Fibroblast of skin of right quadriceps (primary cell): ENCODE results near the gene HDGFL3.
A peak's percentile ranks its signal among the peaks of the same experiment; 100 is the strongest.
"Not testable (repeated sequence)": the region's sequence is repeated elsewhere in the genome, so short reads cannot be mapped to it uniquely, and the experiment has no call there.

Source experiments
- DNase-seq: peaks from one replicate; pipeline ENCODE4 v3.0.0-alpha.2; 2013

HDGFL3 gene

DNA sequence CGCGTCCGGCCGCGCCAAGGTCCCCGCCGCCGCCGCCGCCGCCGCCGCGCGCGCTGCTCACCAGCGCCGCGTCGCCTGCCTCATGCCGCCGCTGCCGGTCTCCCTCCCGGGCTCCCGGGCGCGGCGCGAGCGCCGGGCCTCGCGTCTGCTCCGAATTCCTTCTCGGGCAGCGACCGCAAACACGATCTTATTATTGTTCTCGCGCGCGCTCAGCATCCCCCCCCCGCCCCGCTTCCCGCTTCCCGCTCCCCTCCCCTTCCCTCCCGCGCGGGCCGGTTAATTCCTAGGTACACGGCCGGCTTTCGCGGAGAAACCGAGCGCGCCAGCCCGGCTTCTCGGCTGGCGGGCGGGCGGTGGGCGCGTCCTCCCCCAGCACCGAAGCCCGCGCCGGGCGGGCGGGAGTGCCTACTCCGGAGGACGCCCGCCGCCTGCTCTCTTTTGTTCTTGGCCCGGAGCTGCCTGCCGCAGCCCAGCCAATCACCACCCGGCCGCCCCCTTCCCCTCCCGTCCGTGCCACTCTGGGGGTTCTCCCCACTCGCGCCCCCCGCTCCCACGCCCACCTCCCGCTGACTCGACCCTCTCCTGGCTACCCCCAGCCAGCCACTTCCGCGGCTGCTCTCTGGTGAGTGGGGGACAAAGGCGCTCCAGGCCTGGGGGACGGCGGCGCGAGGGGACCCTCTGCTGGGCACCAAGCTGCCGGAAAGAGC is at the start of gene HDGFL3:
Gene HDGFL3 (minus strand): TSS at position 164 of the 707 bp plus-strand sequence. CDS start 409 bp downstream, outside the sequence.
- DNase-seq = peak; percentile 73

DNA sequence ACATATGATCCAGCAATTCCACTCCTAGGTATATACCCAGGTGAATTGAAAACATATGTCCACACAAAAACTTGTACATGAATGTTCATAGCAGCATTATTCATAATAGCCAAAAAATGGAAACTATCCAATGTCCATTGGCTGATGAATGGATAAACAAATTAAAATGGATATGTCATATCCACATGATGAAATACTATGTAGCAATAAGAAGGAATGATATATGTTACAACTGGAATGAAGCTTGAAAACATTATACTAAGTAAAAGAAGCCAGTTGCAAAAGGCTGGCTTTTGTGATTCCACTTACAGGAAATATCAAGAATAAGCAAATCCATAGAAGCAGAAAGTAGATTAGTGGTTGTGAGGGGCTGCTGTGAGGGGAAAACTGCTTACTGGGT is 43.2 kb upstream of the HDGFL3 start:
- DNase-seq = peak; percentile 56

- no peak for DNase-seq
These were observed 41.4 kb upstream of the HDGFL3 start for GRCh38 chr15:83249030-83249343.

GRCh38 chr15:83248151-83249029 is 40.8 kb upstream of the HDGFL3 start:
- DNase-seq = peak; percentile 68

DNA sequence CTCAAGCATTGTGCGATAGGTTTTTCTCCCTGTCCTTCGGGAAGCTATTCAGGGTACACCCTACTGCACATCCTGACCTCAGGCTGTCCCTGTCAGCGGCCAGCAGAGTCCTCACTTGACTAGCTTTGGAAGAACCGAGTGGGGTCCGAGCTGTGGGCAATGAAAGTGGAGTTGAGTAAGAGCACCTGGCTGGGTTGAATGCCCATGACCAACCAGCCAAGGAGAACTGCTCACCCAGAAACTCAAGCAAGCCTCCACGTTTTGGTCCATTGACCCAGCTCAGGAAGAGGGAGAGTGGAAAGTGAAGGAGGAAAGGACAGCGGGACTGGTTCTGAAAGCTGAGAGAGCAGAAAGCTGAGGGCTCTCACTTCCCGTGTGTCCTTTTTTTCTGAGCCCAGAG is 36.0 kb upstream of the HDGFL3 start:
- no peak for DNase-seq

DNA sequence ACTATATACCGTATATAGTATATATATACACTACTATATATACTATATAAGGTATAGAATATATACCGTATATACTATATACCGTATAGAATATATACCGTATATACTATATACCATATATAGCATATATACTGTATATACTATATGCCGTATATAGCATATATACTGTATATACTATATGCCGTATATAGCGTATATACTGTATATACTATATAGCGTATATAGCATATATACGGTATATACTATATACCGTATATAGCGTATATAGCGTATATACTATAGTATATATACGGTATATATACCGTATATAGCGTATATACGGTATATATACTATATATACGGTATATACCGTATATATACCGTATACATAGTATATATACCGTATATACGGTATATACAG is 22.6 kb upstream of the HDGFL3 start:
- no peak for DNase-seq

DNA sequence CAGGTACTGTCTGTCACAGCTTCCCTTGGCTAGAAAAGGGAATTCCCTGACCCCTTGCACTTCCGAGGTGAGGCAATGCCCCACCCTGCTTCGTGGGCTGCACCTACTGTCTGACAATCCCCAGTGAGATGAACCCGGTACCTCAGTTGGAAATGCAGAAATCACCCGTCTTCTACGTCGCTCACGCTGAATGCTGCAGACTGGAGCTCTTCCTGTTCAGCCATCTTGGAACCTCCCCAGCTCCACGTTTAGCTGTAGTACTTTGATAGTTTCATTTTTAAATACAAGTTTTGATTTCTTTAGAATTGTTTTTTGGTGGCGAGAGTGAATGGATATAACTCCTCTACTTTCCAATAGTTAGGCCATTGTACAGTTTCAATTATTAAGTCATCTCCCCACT is 17.8 kb upstream of the HDGFL3 start:
- DNase-seq = no peak

DNA sequence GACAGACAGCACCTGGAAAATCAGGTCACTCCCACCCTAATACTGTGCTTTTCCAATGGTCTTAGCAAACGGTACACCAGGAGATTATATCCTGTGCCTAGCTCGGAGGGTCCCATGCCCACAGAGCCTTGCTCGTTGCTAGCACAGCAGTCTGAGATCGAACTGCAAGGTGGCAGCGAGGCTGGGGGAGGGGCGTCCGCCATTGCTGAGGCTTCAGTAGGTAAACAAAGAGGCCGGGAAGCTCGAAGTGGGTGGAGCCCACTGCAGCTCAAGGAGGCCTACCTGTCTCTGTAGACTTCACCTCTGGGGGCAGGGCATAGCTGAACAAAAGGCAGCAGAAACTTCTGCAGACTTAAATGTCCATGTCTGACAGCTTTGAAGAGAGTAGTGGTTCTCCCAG is 14.2 kb upstream of the HDGFL3 start:
- not testable (repeated sequence) for DNase-seq

- DNase-seq = no peak
These were observed 11.4 kb upstream of the HDGFL3 start for GRCh38 chr15:83219026-83219425.

DNA sequence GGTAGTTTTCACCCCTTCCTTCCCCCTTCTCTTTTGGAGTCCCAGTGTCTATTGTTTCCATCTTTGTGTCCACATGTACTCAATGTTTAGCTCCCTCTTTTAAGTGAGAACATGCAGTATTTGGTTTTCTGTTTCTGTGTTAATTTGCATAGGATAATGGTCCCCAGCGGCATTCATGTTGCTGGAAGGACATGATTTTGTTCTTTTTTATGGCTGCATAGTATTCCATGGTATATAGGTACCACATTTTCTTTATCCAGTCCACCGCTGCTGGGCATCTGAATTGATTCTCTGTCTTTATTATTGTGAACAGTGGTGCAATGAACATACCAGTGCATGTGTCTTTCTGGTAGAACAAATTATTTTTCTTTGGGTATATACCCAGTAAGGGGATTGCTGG is 7.7 kb upstream of the HDGFL3 start:
- DNase-seq = no peak

GRCh38 chr15:83210619-83211018 is 3.0 kb upstream of the HDGFL3 start:
- DNase-seq = peak; percentile 91

DNA sequence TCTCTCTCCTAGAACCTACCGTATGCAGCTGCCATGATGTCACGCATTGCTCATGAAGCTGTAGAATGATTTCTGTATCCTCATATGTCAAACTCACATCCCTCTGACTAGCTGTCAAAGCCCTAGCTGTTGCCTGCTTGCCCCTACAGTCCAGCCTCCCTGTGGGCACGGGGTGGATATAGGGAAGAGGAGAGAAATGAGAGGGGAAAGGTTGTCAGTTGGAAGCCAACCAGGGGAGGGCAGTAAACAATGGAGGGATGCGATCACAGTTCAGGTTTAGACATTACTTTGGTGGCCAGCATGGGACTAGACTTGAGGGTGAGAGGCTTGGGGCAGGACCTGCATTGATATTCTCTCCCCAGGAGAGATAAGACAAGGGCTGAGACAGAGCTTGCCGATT is 1.7 kb upstream of the HDGFL3 start:
- no peak for DNase-seq

GRCh38 chr15:83208367-83208661 is 691 bp upstream of the HDGFL3 start:
- DNase-seq = no peak

DNA sequence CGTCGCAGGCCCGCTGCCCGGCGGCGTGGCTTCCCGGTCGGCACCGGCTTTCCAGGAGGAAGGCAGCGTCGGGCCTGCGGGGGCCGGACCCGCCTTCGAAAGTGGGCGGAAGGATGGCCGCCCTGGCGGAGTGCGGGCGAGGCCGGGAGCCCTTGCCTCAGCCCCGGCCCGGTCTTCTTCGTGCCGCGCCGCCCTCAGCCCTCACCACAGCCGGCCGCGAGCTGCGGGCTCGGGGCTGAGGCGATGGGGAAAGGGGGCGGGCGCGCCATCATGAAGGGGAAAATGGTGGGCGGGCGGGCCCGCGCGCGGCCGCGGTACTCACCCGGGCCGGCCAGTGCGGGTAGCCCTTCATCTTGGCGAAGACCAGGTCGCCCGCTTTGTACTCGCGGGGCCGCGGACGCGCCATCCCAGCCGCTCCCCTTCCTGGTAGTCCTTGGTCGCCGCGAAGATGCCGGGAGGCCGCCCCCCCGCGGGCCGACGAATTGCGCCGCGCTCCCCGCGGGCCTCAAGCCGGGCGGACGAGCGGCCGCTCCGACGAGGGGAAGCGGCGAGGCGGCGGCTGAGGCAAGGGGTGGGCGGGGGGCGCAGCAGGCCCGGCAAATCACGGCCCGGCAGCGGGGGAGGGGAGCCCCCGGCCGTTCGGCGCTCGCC is 489 bp downstream of the HDGFL3 start:
- peak; percentile 33 for DNase-seq

DNA sequence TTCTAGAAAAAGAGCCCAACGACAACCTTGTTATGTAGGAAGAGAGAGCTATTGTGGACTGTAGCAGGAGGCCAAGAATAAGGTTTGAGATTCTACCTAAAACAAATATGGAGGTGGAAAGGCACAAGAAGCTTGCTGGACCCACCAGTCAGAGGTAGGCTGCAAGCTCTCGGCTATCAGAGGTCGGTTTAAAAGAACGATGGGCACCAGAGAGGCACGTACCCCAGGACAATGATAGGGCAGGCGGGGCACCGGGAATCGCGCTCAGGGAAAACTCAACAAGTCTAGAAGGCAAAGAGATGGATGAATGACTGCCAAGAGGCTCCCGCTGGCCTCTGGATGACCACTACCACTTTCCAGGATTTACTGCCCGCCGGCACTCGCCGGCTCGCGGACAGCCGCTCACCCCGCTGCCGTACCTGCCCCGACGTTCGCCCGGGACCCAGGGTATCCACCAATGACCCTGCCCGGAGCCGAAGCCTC is 1.1 kb downstream of the HDGFL3 start:
- DNase-seq = no peak

DNA sequence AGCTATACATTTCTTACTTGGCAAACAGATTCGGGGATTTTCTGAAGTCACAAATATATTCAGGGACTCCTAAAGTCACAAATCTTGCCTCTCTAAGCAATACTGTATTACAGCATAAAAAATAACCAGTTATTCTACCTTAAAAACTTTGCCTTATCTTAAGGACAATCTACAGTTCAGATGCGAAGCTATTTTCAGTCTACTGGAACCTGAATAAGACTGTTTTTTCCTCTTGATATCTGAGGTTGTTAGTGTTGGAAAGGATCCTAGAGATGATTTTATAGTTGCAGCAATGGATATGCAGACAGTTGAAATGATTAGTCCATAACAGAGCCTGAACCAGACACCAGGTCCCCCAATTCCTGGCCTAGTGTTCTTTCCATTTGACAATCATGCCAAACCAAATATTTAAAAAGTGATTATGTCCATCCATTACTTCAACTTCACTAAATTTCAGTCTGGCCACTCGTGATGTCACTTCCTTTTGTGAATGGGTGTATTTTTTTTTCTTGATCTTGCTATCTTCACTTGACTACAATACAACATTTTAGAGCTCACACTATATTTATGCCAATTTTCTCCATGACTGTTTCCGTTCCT is 1.8 kb downstream of the HDGFL3 start:
- DNase-seq = peak; percentile 54

- no peak for DNase-seq
These were observed 2.9 kb downstream of the HDGFL3 start for GRCh38 chr15:83204697-83205096.

- no peak for DNase-seq
These were observed 4.1 kb downstream of the HDGFL3 start for GRCh38 chr15:83203543-83203942.

- no peak for DNase-seq
These were observed 7.0 kb downstream of the HDGFL3 start for GRCh38 chr15:83200589-83200988.

- DNase-seq = peak; percentile 47
These were observed 7.5 kb downstream of the HDGFL3 start for GRCh38 chr15:83200162-83200561.

DNA sequence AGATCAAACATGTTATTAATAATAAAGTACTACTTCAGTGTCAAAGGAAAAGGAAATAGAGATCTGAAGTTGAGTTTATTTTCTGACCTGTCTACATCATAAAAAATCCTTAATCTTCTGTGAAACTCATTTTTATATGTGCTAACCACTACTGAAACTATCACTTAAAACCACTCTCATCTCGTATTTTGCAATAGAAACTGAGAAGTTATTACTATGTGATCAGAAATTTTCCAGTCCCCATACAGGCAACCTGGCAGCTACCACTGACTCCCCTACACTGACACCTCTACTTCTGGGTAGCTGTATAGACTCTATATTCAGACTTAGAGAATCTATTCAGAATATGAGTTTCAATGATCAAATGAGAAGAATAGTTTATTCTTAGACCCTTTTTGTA is 8.3 kb downstream of the HDGFL3 start:
- DNase-seq = no peak

- DNase-seq = no peak
These were observed 9.1 kb downstream of the HDGFL3 start for GRCh38 chr15:83198476-83198875.

- DNase-seq = no peak
These were observed 13.1 kb downstream of the HDGFL3 start for GRCh38 chr15:83194528-83194927.

GRCh38 chr15:83193721-83194120 is 13.9 kb downstream of the HDGFL3 start:
- no peak for DNase-seq
